A549 treated with DMSO at 1 μM for 4 hours (cell line): ENCODE measurements around the gene MTMR6. TPM values are rescaled to one million over a fixed set of nuclear protein-coding genes. Genes with fewer than 3 reads are reported as not detected.

Experiments used
- total RNA-seq: library from RNA; stranded (reverse); fragments of 200-300 nt; extraction: Qiagen RNA extraction; gene quantifications from 5 replicates; pipeline ENCODE4 v1.2.3, GENCODE V29; 2022; ENCODE audit warnings: low read depth

MTMR6 gene
- 7.7 to 11.8 TPM (median 10.1 TPM) in 5 replicates for total RNA-seq

GRCh38 chr13:25286969-25287961, at the start of gene MTMR6:
Gene MTMR6 (minus strand): TSS chr13:25287488. CDS start chr13:25287247, 241 bp downstream.

GRCh38 chr13:25301347-25302113, 14.2 kb upstream of the MTMR6 start, which contains the start of gene NUP58:
Gene NUP58 (plus strand): TSS chr13:25301625. CDS start chr13:25301774, 149 bp downstream.

Other genes starting within 250 kb of the MTMR6 start
- gene PABPC3, start 191.4 kb downstream of the MTMR6 start, total RNA-seq, result 0.16 to 0.20 TPM (median 0.19 TPM) in 5 replicates
- not detected in 5 replicates for gene AMER2, start 115.2 kb downstream of the MTMR6 start, total RNA-seq
- gene NUP58, start 14.1 kb upstream of the MTMR6 start, total RNA-seq, result 19.3 to 23.5 TPM (median 21.8 TPM) in 5 replicates
- 0.01 TPM in 2 of 5 replicates, not detected in the others for gene ATP8A2, start 84.5 kb upstream of the MTMR6 start, total RNA-seq